H1 (cell line): Measurements from ENCODE around the gene TBX15. TPM values are rescaled to one million over a fixed set of nuclear protein-coding genes. Genes with fewer than 3 reads are reported as not detected.

Experiments
- CTCF ChIA-PET: fragments of 300-600 bp; sonication (Branson Sonifier 250); formaldehyde crosslinking; loops from one replicate; lab custom pipeline; 2021; ENCODE audit not compliant: partially characterized antibody; lab: Charles Lee
- POLR2A ChIA-PET: fragments of 300-600 bp; sonication (Branson Sonifier 250); formaldehyde crosslinking; loops from one replicate; lab custom pipeline; 2021; ENCODE audit warnings: inconsistent platforms; ENCODE audit not compliant: partially characterized antibody; lab: Charles Lee
- DNase-seq, 2 experiments: peaks; one replicate each; pipeline versions ENCODE4 v3.0.0 to v3.0.0-alpha.2; 2010 to 2022; ENCODE audit warnings: low spot score in 2 of 2, low read depth in 1 of 2, mixed read lengths in 1 of 2
- FAIRE-seq: peaks from 2 replicates; lab custom pipeline; 2011; peaks lifted over from hg19 to GRCh38; lab: Jason Lieb, UNC
- H2AFZ ChIP-seq: 2 replicates; pipeline ENCODE4 v1.8.1; 2012; ENCODE audit warnings: low read length, inconsistent platforms
- H2AK5ac ChIP-seq: 2 replicates; pipeline ENCODE4 v1.6.1; 2013; ENCODE audit warnings: low read depth, low read length
- H2BK120ac ChIP-seq: replicated peaks from 2 replicates; pipeline ENCODE3; 2013; ENCODE audit warnings: low read depth, low read length, inconsistent platforms
- H2BK12ac ChIP-seq: 2 replicates; pipeline ENCODE4 v1.6.1; 2013; ENCODE audit warnings: low read depth, low read length
- H2BK15ac ChIP-seq: 2 replicates; pipeline ENCODE4 v1.6.1; 2013; ENCODE audit warnings: low read length
- H2BK20ac ChIP-seq: 2 replicates; pipeline ENCODE4 v1.6.1; 2013; ENCODE audit warnings: low read length
- H2BK5ac ChIP-seq: 2 replicates; pipeline ENCODE4 v1.6.1; 2013; ENCODE audit warnings: low read depth, low read length
- H3K14ac ChIP-seq: 2 replicates; pipeline ENCODE4 v1.6.1; 2013; ENCODE audit warnings: inconsistent platforms; ENCODE audit not compliant: insufficient read length
- H3K18ac ChIP-seq: 2 replicates; pipeline ENCODE4 v1.6.1; 2013; ENCODE audit warnings: low read length; ENCODE audit errors: extremely low read depth
- H3K23ac ChIP-seq: 2 replicates; pipeline ENCODE4 v1.6.1; 2013; ENCODE audit warnings: inconsistent platforms; ENCODE audit not compliant: insufficient read length
- H3K23me2 ChIP-seq: 2 replicates; pipeline ENCODE4 v1.6.1; 2013; ENCODE audit warnings: low read depth, low read length
- H3K27ac ChIP-seq: 2 replicates; pipeline ENCODE4 v1.6.1; 2011; ENCODE audit warnings: low read depth, low read length, inconsistent platforms
- H3K27me3 ChIP-seq, 4 experiments: replicated peaks in 1 of 4; 1 replicate in 1 of 4; 2 replicates in 3 of 4; pipeline versions ENCODE4 v1.6.1 to v1.8.1; 2011 to 2013; ENCODE audit warnings: low read length in 3 of 4, mild to moderate bottlenecking in 3 of 4, inconsistent platforms in 2 of 4, mixed read lengths in 2 of 4, moderate library complexity in 1 of 4; ENCODE audit not compliant: control insufficient read depth in 3 of 4, insufficient read depth in 3 of 4; ENCODE audit errors: extremely low read depth in 1 of 4
- H3K36me3 ChIP-seq, 4 experiments: 2 replicates each; pipeline versions ENCODE4 v1.6.1 to v1.8.1; 2011 to 2013; ENCODE audit warnings: mild to moderate bottlenecking in 4 of 4, low read length in 3 of 4, moderate library complexity in 2 of 4, control low read depth in 1 of 4, inconsistent platforms in 1 of 4; ENCODE audit not compliant: insufficient read depth in 4 of 4, control insufficient read depth in 2 of 4
- H3K4ac ChIP-seq: replicated peaks from 2 replicates; pipeline ENCODE3; 2013; ENCODE audit warnings: low read length, low read depth, mixed read lengths, inconsistent platforms; ENCODE audit not compliant: insufficient read length
- H3K4me1 ChIP-seq, 4 experiments: replicated peaks in 1 of 4; 1 replicate in 1 of 4; 2 replicates in 3 of 4; pipeline versions ENCODE4 v1.6.1 to v1.8.1; 2011 to 2013; ENCODE audit warnings: low read length in 3 of 4, inconsistent platforms in 2 of 4, mixed read lengths in 1 of 4; ENCODE audit not compliant: insufficient read depth in 4 of 4, control insufficient read depth in 3 of 4
- H3K4me2 ChIP-seq, 2 experiments: 2 replicates each; pipeline versions ENCODE4 v1.6.1 to v1.8.1; 2011 to 2013; ENCODE audit warnings: low read depth in 2 of 2, low read length in 2 of 2, control low read depth in 1 of 2, inconsistent platforms in 1 of 2, mild to moderate bottlenecking in 1 of 2; ENCODE audit not compliant: insufficient read depth in 1 of 2
- H3K4me3 ChIP-seq, 4 experiments: fragments of 200-600, 300-600 bp in 1 of 4; sonication (generic), shearing (Covaris generic), sonication (Bioruptor Twin) in 1 of 4; 2 replicates each; pipeline versions ENCODE4 v1.5.1 to v1.8.1; 2011 to 2016; ENCODE audit warnings: low read length in 4 of 4, low read depth in 3 of 4, control low read depth in 2 of 4, inconsistent platforms in 2 of 4, mild to moderate bottlenecking in 2 of 4, mixed read lengths in 1 of 4, moderate library complexity in 1 of 4; ENCODE audit not compliant: insufficient read depth in 2 of 4; ENCODE audit errors: extremely low read depth in 1 of 4
- H3K56ac ChIP-seq: replicated peaks from 2 replicates; pipeline ENCODE3; 2013; ENCODE audit warnings: low read depth, mild to moderate bottlenecking, mixed read lengths, low read length, inconsistent platforms; ENCODE audit not compliant: insufficient read length
- H3K79me1 ChIP-seq: 2 replicates; pipeline ENCODE4 v1.6.1; 2013; ENCODE audit warnings: low read depth, low read length, control low read depth
- H3K79me2 ChIP-seq, 2 experiments: 2 replicates each; pipeline versions ENCODE4 v1.6.1 to v1.8.1; 2012 to 2013; ENCODE audit warnings: low read length in 2 of 2, mild to moderate bottlenecking in 2 of 2, inconsistent platforms in 1 of 2; ENCODE audit not compliant: insufficient read depth in 2 of 2, control insufficient read depth in 1 of 2
- H3K9ac ChIP-seq, 4 experiments: replicated peaks in 1 of 4; 1 replicate in 1 of 4; 2 replicates in 3 of 4; pipeline versions ENCODE4 v1.6.1 to v1.8.1; 2011 to 2013; ENCODE audit warnings: low read depth in 3 of 4, low read length in 3 of 4, control low read depth in 2 of 4, mild to moderate bottlenecking in 2 of 4, moderate library complexity in 2 of 4, inconsistent platforms in 1 of 4; ENCODE audit errors: extremely low read depth in 1 of 4
- H3K9me3 ChIP-seq, 2 experiments: 2 replicates each; pipeline versions ENCODE4 v1.6.1 to v1.8.1; 2012 to 2013; ENCODE audit warnings: mild to moderate bottlenecking in 2 of 2, moderate library complexity in 2 of 2, control low read depth in 1 of 2, inconsistent platforms in 1 of 2, low read depth in 1 of 2, low read length in 1 of 2, mixed read lengths in 1 of 2; ENCODE audit not compliant: insufficient read depth in 2 of 2
- H4K20me1 ChIP-seq, 2 experiments: replicated peaks in 1 of 2; 2 replicates each; pipeline versions ENCODE3 to v1.8.1; 2011 to 2013; ENCODE audit warnings: inconsistent platforms in 2 of 2, low read length in 2 of 2, mild to moderate bottlenecking in 1 of 2; ENCODE audit not compliant: insufficient read depth in 2 of 2, control insufficient read depth in 1 of 2
- H4K5ac ChIP-seq: 2 replicates; pipeline ENCODE4 v1.6.1; 2013; ENCODE audit warnings: low read length, low read depth, mixed read lengths, inconsistent platforms; ENCODE audit not compliant: insufficient read length
- H4K8ac ChIP-seq: 2 replicates; pipeline ENCODE4 v1.8.0; 2013; ENCODE audit warnings: mild to moderate bottlenecking, moderate library complexity, low read length, inconsistent platforms; ENCODE audit not compliant: insufficient read depth; ENCODE audit errors: extremely low read depth
- H4K91ac ChIP-seq: replicated peaks from 2 replicates; pipeline ENCODE3; 2013; ENCODE audit warnings: low read length, mixed read lengths, inconsistent platforms; ENCODE audit not compliant: insufficient read length
- ATF3 ChIP-seq: IDR thresholded peaks from 2 replicates; pipeline ENCODE4 v1.6.1; 2011; ENCODE audit warnings: low read depth, mild to moderate bottlenecking, low read length; ENCODE audit not compliant: insufficient read depth
- CEBPB ChIP-seq: IDR thresholded peaks from 2 replicates; pipeline ENCODE4 v1.6.1; 2012; ENCODE audit warnings: low read depth, low read length
- CHD1 ChIP-seq: IDR thresholded peaks from 2 replicates; pipeline ENCODE4 v1.6.1; 2012; ENCODE audit warnings: low read depth, low read length, improper control_type of control experiment
- CHD2 ChIP-seq: IDR thresholded peaks from 2 replicates; pipeline ENCODE4 v1.6.1; 2012; ENCODE audit warnings: low read length, improper control_type of control experiment
- GTF2F1 ChIP-seq: IDR thresholded peaks from 2 replicates; pipeline ENCODE4 v1.6.1; 2012; ENCODE audit warnings: low read depth, low read length, improper control_type of control experiment, borderline replicate concordance
- JUN ChIP-seq: IDR thresholded peaks from 2 replicates; pipeline ENCODE4 v1.6.1; 2011; ENCODE audit warnings: low read depth, mild to moderate bottlenecking, improper control_type of control experiment, low read length
- JUND ChIP-seq: IDR thresholded peaks from 2 replicates; pipeline ENCODE4 v1.6.1; 2011; ENCODE audit warnings: mild to moderate bottlenecking, improper control_type of control experiment, low read length
- NANOG ChIP-seq: IDR thresholded peaks from 2 replicates; pipeline ENCODE4 v1.6.1; 2011; ENCODE audit warnings: low read length, low read depth, mild to moderate bottlenecking, inconsistent platforms; ENCODE audit not compliant: insufficient read depth, poor library complexity, severe bottlenecking
- NRF1 ChIP-seq: IDR thresholded peaks from 2 replicates; pipeline ENCODE4 v1.6.1; 2011; ENCODE audit warnings: mild to moderate bottlenecking, low read depth, low read length, improper control_type of control experiment
- RAD21 ChIP-seq, 2 experiments: IDR thresholded peaks in 1 of 2; conservative IDR thresholded peaks in 1 of 2; 2 replicates each; pipeline ENCODE4 v1.6.1; 2011; ENCODE audit warnings: low read depth in 2 of 2, low read length in 2 of 2, improper control_type of control experiment in 1 of 2, inconsistent platforms in 1 of 2, mild to moderate bottlenecking in 1 of 2, moderate library complexity in 1 of 2
- SIX5 ChIP-seq: IDR thresholded peaks from 2 replicates; pipeline ENCODE4 v1.6.1; 2011; ENCODE audit warnings: mild to moderate bottlenecking, low read depth, low read length
- SRF ChIP-seq: IDR thresholded peaks from 2 replicates; pipeline ENCODE4 v1.6.1; 2011; ENCODE audit warnings: mild to moderate bottlenecking, low read depth, low read length, moderate library complexity
- WGBS, 2 experiments: shearing (Covaris generic) in 1 of 2; methylation state at CpG; one replicate each; pipeline versions ENCODE4 v1.1.6 to v1.1.7; 2013 to 2015; ENCODE audit warnings: low lambda C conversion rate in 2 of 2, mixed read lengths in 2 of 2, inconsistent platforms in 1 of 2, low coverage in 1 of 2, missing lambda C conversion rate in 1 of 2; ENCODE audit not compliant: insufficient replicate concordance in 2 of 2, insufficient coverage in 1 of 2, insufficient read length in 1 of 2; ENCODE audit errors: extremely low coverage in 1 of 2, missing lambda C conversion rate in 1 of 2; 5-methylcytosine and 5-hydroxymethylcytosine counted together
- polyA plus RNA-seq, 7 experiments: library from polyadenylated mRNA; depleted of rRNA in 3 of 7; stranded (reverse) in 5 of 7; unstranded in 2 of 7; fragments of >200 nt in 5 of 7; fragments of 200-250 nt in 2 of 7; gene quantifications; 1 replicate in 5 of 7; 2 replicates in 1 of 7; 4 replicates in 1 of 7; pipeline versions ENCODE4 v1.2.1 to v1.2.3, GENCODE V29; 2011 to 2013; ENCODE audit warnings: missing spikeins in 2 of 7, mixed read lengths in 2 of 7
- total RNA-seq: library from RNA; stranded (reverse); fragmentation: NEBNext Ultra II Directional; extraction: Animal tissue kit (Norgen Biotek cat#: 25700); gene quantifications from 2 replicates; pipeline ENCODE4 v1.2.1, GENCODE V29; 2021
- TF ChIP-seq, protein P1 (sequence below): IDR thresholded peaks from 2 replicates; pipeline ENCODE4 v1.6.1; 2012; ENCODE audit warnings: low read length, inconsistent platforms

The TBX15 gene
- total and polyA plus RNA-seq, 2 of the 8 experiments (the other 6 are each of a cell fraction or from before 2014, with no cell fraction given): 0.14 to 0.24 TPM

- H3K18ac ChIP-seq: no peak overlapping the region
- no peak overlapping the region for H2AFZ ChIP-seq
- no peak overlapping the region for H3K27ac ChIP-seq
- no peak overlapping the region for H3K4me2 ChIP-seq
- no peak overlapping the region for H4K5ac ChIP-seq
- H4K20me1 ChIP-seq: no peaks in the 10 kb centered on the region
- H2BK5ac ChIP-seq: no peak overlapping the region
- no peak overlapping the region for H3K4ac ChIP-seq
- POLR2A ChIA-PET: no interaction called here
- H3K36me3 ChIP-seq: no peaks in the 10 kb centered on the region
- H3K9me3 ChIP-seq: no peaks in the 10 kb centered on the region
- H4K8ac ChIP-seq: no peak overlapping the region
- no peaks in the 10 kb centered on the region for H3K4me1 ChIP-seq
- no peak overlapping the region for H3K23ac ChIP-seq
- FAIRE-seq (no peak), DNase-seq (no peak)
- H3K27me3 ChIP-seq: no peaks in the 10 kb centered on the region
- no peaks in the 10 kb centered on the region for H3K23me2 ChIP-seq
- no peak overlapping the region for H2BK12ac ChIP-seq
- CTCF ChIA-PET: no interaction called here
- no peak overlapping the region for H2BK20ac ChIP-seq
- no peak overlapping the region for H4K91ac ChIP-seq
- no peak overlapping the region for H2AK5ac ChIP-seq
- no peak overlapping the region for H3K56ac ChIP-seq
- 85% methylated on average over 4 of the region's 4 CpGs; no CpG with 5 or more reads in 1 of the 2 experiments for WGBS, 2 experiments
- H3K4me3 ChIP-seq: no peak overlapping the region
- no peak overlapping the region for H2BK15ac ChIP-seq
- no peak overlapping the region for H3K9ac ChIP-seq
- H3K79me2 ChIP-seq: no peaks in the 10 kb centered on the region
- H3K14ac ChIP-seq: no peak overlapping the region
- no peaks in the 10 kb centered on the region for H3K79me1 ChIP-seq
- no peak overlapping the region for H2BK120ac ChIP-seq
- TF ChIP-seq CHD2: no peak
- TF ChIP-seq NRF1: no peak
- TF ChIP-seq CEBPB: no peak
- no peak for TF ChIP-seq RAD21 (IDR thresholded peaks at IDR 0.05 in 1 of 2, conservative IDR thresholded peaks at IDR 0.05 in 1 of 2; ENCODE audit: low read depth in 2 of 2, low read length in 2 of 2)
- no peak for TF ChIP-seq JUN
- TF ChIP-seq, protein P1, sequence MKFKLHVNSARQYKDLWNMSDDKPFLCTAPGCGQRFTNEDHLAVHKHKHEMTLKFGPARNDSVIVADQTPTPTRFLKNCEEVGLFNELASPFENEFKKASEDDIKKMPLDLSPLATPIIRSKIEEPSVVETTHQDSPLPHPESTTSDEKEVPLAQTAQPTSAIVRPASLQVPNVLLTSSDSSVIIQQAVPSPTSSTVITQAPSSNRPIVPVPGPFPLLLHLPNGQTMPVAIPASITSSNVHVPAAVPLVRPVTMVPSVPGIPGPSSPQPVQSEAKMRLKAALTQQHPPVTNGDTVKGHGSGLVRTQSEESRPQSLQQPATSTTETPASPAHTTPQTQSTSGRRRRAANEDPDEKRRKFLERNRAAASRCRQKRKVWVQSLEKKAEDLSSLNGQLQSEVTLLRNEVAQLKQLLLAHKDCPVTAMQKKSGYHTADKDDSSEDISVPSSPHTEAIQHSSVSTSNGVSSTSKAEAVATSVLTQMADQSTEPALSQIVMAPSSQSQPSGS: no peak
- no peak for TF ChIP-seq ATF3
- TF ChIP-seq GTF2F1: no peak
- no peak for TF ChIP-seq SIX5
- no peak for TF ChIP-seq JUND
- TF ChIP-seq CHD1: no peak
- no peak for TF ChIP-seq NANOG
- no peak for TF ChIP-seq SRF
Measured at GRCh38 chr1:118878661-118879060, 109.5 kb downstream of the TBX15 start.
